ENCODE results near the gene KRT28. TPM values are rescaled to one million over a fixed set of nuclear protein-coding genes. Genes with fewer than 3 reads are reported as not detected.
A peak's percentile ranks its signal among the peaks of the same experiment; 100 is the strongest.

The KRT28 gene
- total and polyA plus RNA-seq, 2 experiments from 2014 or later: not detected

DNA sequence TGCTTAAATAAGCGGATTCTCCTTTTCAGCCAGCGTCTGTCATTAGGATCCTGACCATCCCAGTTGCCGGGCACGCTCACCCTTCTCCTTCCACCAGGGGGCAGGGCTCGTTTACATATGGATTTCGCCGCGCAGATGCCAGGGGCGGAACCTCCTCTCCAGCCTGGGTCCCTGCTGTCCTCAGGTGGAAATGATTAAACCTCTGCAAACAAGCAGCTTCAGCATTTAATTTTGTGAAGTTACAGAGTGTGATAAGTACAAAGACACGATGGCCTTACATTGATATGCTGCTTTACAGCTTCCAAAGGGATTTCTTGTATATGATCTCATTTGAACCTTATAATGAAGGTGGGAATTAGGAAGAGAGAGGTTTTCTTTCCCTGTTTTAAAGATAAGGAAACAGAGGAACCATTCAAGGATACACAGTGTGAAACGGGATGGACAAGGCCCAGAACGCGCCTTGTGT is 3.9 kb upstream of the KRT28 start:
- Histone ChIP-seq H3K4me2 (peak overlapping the region; percentile 38), H3K36me3 (replicated peaks; ENCODE audit: insufficient read depth, low read depth) (no peaks in the 10 kb centered on the region), H3K9me2 (replicated peaks; ENCODE audit: insufficient read depth) (no peaks in the 10 kb centered on the region), H3K4me1 (ENCODE audit: insufficient read depth) (no peaks in the 10 kb centered on the region), H4K20me1 (ENCODE audit: insufficient read depth, poor library complexity, severe bottlenecking) (no peaks in the 10 kb centered on the region), H2AFZ (no peak overlapping the region), H3K4me3 (no peak overlapping the region), H3K27me3 (peaks cover 49% of the 10 kb centered on the region), H3K27ac (no peak overlapping the region), H3K9me3 (ENCODE audit: low read depth) (no peaks in the 10 kb centered on the region), H3K79me2 (no peaks in the 10 kb centered on the region)
- TF ChIP-seq EZH2phosphoT487 (IDR thresholded peaks at IDR 0.05; ENCODE audit: low read depth, severe bottlenecking, unreplicated experiment) (no peak), EZH2 (IDR thresholded peaks at IDR 0.05; ENCODE audit: borderline replicate concordance) (no peak)
- TF ChIP-seq, protein P1, sequence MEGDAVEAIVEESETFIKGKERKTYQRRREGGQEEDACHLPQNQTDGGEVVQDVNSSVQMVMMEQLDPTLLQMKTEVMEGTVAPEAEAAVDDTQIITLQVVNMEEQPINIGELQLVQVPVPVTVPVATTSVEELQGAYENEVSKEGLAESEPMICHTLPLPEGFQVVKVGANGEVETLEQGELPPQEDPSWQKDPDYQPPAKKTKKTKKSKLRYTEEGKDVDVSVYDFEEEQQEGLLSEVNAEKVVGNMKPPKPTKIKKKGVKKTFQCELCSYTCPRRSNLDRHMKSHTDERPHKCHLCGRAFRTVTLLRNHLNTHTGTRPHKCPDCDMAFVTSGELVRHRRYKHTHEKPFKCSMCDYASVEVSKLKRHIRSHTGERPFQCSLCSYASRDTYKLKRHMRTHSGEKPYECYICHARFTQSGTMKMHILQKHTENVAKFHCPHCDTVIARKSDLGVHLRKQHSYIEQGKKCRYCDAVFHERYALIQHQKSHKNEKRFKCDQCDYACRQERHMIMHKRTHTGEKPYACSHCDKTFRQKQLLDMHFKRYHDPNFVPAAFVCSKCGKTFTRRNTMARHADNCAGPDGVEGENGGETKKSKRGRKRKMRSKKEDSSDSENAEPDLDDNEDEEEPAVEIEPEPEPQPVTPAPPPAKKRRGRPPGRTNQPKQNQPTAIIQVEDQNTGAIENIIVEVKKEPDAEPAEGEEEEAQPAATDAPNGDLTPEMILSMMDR (IDR thresholded peaks at IDR 0.05; ENCODE audit: poor library complexity): peak; percentile 94
- WGBS (ENCODE audit: low lambda C conversion rate, missing lambda C conversion rate): 14% methylated on average over 13 of the region's 13 CpGs
- DNase-seq (ENCODE audit: low spot score): peak; percentile 92

DNA sequence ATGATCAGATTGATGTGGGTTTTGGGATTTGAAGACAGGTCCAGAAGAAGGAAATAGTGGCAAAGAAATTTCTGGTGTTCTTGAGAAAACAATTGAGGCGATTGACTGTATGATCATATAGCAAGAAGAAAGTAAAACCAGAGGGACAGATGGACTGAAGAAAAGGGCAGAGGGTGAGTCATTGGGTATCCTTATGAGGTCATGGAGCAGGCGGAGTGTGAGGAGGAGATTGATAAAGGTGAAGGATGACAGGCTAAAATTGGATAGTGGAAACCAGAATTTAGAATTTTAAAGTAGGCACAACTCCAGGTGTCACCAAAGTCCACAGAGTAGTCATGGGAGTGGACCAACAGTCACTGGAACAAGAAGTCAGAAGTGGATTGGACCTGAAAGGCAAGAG is 1.4 kb upstream of the KRT28 start:
- H3K27me3 ChIP-seq: peaks cover 37% of the 10 kb centered on the region
- no peaks in the 10 kb centered on the region for H3K36me3 ChIP-seq (replicated peaks; ENCODE audit: insufficient read depth, low read depth)
- DNase-seq (ENCODE audit: low spot score): no peak
- no peak overlapping the region for H3K4me3 ChIP-seq
- no peaks in the 10 kb centered on the region for H3K9me2 ChIP-seq (replicated peaks; ENCODE audit: insufficient read depth)
- no peak overlapping the region for H3K4me2 ChIP-seq
- TF ChIP-seq EZH2phosphoT487 (IDR thresholded peaks at IDR 0.05; ENCODE audit: low read depth, severe bottlenecking, unreplicated experiment) (no peak), EZH2 (IDR thresholded peaks at IDR 0.05; ENCODE audit: borderline replicate concordance) (no peak)
- TF ChIP-seq, protein P1 (IDR thresholded peaks at IDR 0.05; ENCODE audit: poor library complexity): no peak
- H4K20me1 ChIP-seq (ENCODE audit: insufficient read depth, poor library complexity, severe bottlenecking): no peaks in the 10 kb centered on the region
- H3K27ac ChIP-seq: no peak overlapping the region
- H3K9me3 ChIP-seq (ENCODE audit: low read depth): no peaks in the 10 kb centered on the region
- no peak overlapping the region for H2AFZ ChIP-seq
- no peaks in the 10 kb centered on the region for H3K79me2 ChIP-seq
- WGBS (ENCODE audit: low lambda C conversion rate, missing lambda C conversion rate): 62% methylated on average over 2 of the region's 2 CpGs
- H3K4me1 ChIP-seq (ENCODE audit: insufficient read depth): no peaks in the 10 kb centered on the region

DNA sequence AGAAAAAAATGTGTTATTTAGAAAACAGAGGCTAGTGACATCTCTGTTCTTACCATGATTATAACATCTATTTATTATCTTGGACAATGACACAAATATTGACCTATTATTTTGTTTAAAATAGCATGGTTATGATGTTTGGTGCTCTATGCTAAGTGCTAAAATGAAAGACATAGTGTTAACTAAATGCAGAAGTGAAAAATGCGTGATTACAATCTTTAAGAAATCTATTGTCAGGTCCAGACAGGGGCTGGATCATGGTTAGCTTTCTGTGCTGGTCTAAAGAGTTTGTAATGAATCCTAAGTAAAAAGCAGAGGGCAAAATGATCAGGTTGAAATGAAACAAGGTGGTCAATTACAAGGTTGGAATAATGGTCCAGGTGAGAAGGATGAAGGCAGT is 622 bp upstream of the KRT28 start:
- no peak overlapping the region for H3K4me3 ChIP-seq
- H3K9me3 ChIP-seq (ENCODE audit: low read depth): no peaks in the 10 kb centered on the region
- DNase-seq (ENCODE audit: low spot score): no peak
- H3K9me2 ChIP-seq (replicated peaks; ENCODE audit: insufficient read depth): no peaks in the 10 kb centered on the region
- peaks cover 37% of the 10 kb centered on the region for H3K27me3 ChIP-seq
- no peaks in the 10 kb centered on the region for H3K36me3 ChIP-seq (replicated peaks; ENCODE audit: insufficient read depth, low read depth)
- H2AFZ ChIP-seq: no peak overlapping the region
- H3K27ac ChIP-seq: no peak overlapping the region
- H3K4me1 ChIP-seq (ENCODE audit: insufficient read depth): no peaks in the 10 kb centered on the region
- no peak overlapping the region for H3K4me2 ChIP-seq
- 70% methylated on average over 1 of the region's 1 CpG for WGBS (ENCODE audit: low lambda C conversion rate, missing lambda C conversion rate)
- no peaks in the 10 kb centered on the region for H3K79me2 ChIP-seq
- H4K20me1 ChIP-seq (ENCODE audit: insufficient read depth, poor library complexity, severe bottlenecking): no peaks in the 10 kb centered on the region
- no peak for TF ChIP-seq EZH2 (IDR thresholded peaks at IDR 0.05; ENCODE audit: borderline replicate concordance)
- no peak for TF ChIP-seq EZH2phosphoT487 (IDR thresholded peaks at IDR 0.05; ENCODE audit: low read depth, severe bottlenecking, unreplicated experiment)
- TF ChIP-seq, protein P1 (IDR thresholded peaks at IDR 0.05; ENCODE audit: poor library complexity): no peak

DNA sequence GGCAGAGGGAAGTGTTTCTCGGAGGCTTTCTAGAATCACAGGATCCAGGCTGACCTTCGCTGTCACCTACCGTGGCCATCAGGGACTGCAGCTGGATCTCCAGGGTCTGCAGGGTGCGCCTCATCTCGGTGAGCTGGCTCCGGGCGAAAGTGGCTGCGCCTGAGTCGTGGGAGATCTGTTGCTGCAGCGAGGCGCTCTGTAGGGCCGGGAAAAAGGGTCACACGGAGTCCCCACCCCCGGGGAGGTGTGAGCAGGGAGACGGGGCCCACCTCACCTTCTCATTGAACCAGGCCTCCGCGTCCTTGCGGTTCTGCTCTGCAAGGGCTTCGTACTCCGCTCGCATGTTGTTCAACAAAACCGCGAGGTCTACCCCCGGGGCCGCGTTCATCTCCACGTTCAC is 2.9 kb downstream of the KRT28 start:
- Histone ChIP-seq H3K79me2 (no peaks in the 10 kb centered on the region), H3K4me3 (no peak overlapping the region), H3K4me2 (no peak overlapping the region), H3K4me1 (ENCODE audit: insufficient read depth) (no peaks in the 10 kb centered on the region), H2AFZ (no peak overlapping the region), H3K9me3 (ENCODE audit: low read depth) (no peaks in the 10 kb centered on the region), H4K20me1 (ENCODE audit: insufficient read depth, poor library complexity, severe bottlenecking) (no peaks in the 10 kb centered on the region), H3K27ac (no peak overlapping the region), H3K36me3 (replicated peaks; ENCODE audit: insufficient read depth, low read depth) (no peaks in the 10 kb centered on the region), H3K27me3 (peaks cover 43% of the 10 kb centered on the region), H3K9me2 (replicated peaks; ENCODE audit: insufficient read depth) (no peaks in the 10 kb centered on the region)
- TF ChIP-seq EZH2phosphoT487 (IDR thresholded peaks at IDR 0.05; ENCODE audit: low read depth, severe bottlenecking, unreplicated experiment) (no peak), EZH2 (IDR thresholded peaks at IDR 0.05; ENCODE audit: borderline replicate concordance) (no peak)
- TF ChIP-seq, protein P1 (IDR thresholded peaks at IDR 0.05; ENCODE audit: poor library complexity): no peak
- no peak for DNase-seq (ENCODE audit: low spot score)
- 85% methylated on average over 27 of the region's 27 CpGs for WGBS (ENCODE audit: low lambda C conversion rate, missing lambda C conversion rate)

Measured in hepatocyte (in vitro differentiated cells).